Hepatocyte (in vitro differentiated cells): ENCODE measurements around the gene HPCAL1.

Source experiments
- CTCF ChIP-seq: fragments of 200-600 bp; sonication (generic); IDR thresholded peaks from 2 replicates; pipeline ENCODE4 v1.5.1; 2016; ENCODE audit warnings: antibody characterized with exemption, mild to moderate bottlenecking; ENCODE audit not compliant: poor library complexity
- EZH2 ChIP-seq: fragments of 200-600 bp; sonication (generic); IDR thresholded peaks from 2 replicates; pipeline ENCODE4 v1.6.1; 2016; ENCODE audit warnings: antibody characterized with exemption, mild to moderate bottlenecking, borderline replicate concordance

- TF ChIP-seq CTCF (no peak), EZH2 (no peak)
These were observed 39.7 kb downstream of the HPCAL1 start for GRCh38 chr2:10342245-10342951.
